ENCODE results near the gene DNAJC15. TPM values are rescaled to one million over a fixed set of nuclear protein-coding genes. Genes with fewer than 3 reads are reported as not detected.

DNAJC15 gene
- total RNA-seq, 3 donors from 2014 or later: 9.2 to 14.4 (median 12.9) TPM

- H3K4me3 ChIP-seq: no peak overlapping the region
- H3K27ac ChIP-seq: no peak overlapping the region
- TF ChIP-seq POLR2AphosphoS5 (IDR thresholded peaks at IDR 0.05) (no peak), POLR2A (IDR thresholded peaks at IDR 0.05) (no peak), CTCF (IDR thresholded peaks at IDR 0.05) (no peak)
- no peaks in the 10 kb centered on the region for H3K9me3 ChIP-seq
- no peaks in the 10 kb centered on the region for H3K36me3 ChIP-seq
- DNase-seq (ENCODE audit: low spot score in 2 of 2): no peak
- H3K4me1 ChIP-seq: no peaks in the 10 kb centered on the region
- H3K27me3 ChIP-seq: no peaks in the 10 kb centered on the region
- intact Hi-C loops (cut with DNase I; ENCODE audit: low total_unique reads): no loop called here
Observed at GRCh38 chr13:43157796-43158195, 134.4 kb downstream of the DNAJC15 start.

GRCh38 chr13:43158516-43158915, 135.1 kb downstream of the DNAJC15 start:
- Histone ChIP-seq H3K4me3 (no peak overlapping the region), H3K4me1 (no peaks in the 10 kb centered on the region), H3K36me3 (no peaks in the 10 kb centered on the region), H3K27ac (no peak overlapping the region), H3K9me3 (no peaks in the 10 kb centered on the region), H3K27me3 (no peaks in the 10 kb centered on the region)
- no peak for TF ChIP-seq CTCF (IDR thresholded peaks at IDR 0.05)
- TF ChIP-seq POLR2A (IDR thresholded peaks at IDR 0.05): no peak
- intact Hi-C loops (cut with DNase I; ENCODE audit: low total_unique reads): no loop called here
- no peak for DNase-seq (ENCODE audit: low spot score in 2 of 2)

GRCh38 chr13:43159026-43159461, 135.7 kb downstream of the DNAJC15 start:
- no peak overlapping the region for H3K27ac ChIP-seq
- H3K4me3 ChIP-seq: no peak overlapping the region
- H3K27me3 ChIP-seq: no peaks in the 10 kb centered on the region
- H3K9me3 ChIP-seq: no peaks in the 10 kb centered on the region
- TF ChIP-seq POLR2A (IDR thresholded peaks at IDR 0.05) (no peak), CTCF (IDR thresholded peaks at IDR 0.05) (no peak), POLR2AphosphoS5 (IDR thresholded peaks at IDR 0.05) (no peak)
- no peaks in the 10 kb centered on the region for H3K4me1 ChIP-seq
- no peak for DNase-seq (ENCODE audit: low spot score in 2 of 2)
- intact Hi-C loops (cut with DNase I; ENCODE audit: low total_unique reads): no loop called here
- H3K36me3 ChIP-seq: no peaks in the 10 kb centered on the region

Other genes with a start within 250 kb of the DNAJC15 start
- not detected for gene FAM216B, start 242.0 kb upstream of the DNAJC15 start, total RNA-seq
- gene EPSTI1, start 31.3 kb upstream of the DNAJC15 start, total RNA-seq: 1 to 10 TPM; 5.0 to 6.6 (median 5.1) TPM